GM10248 (cell line): ENCODE data around the gene GSDME.

Experiments used
- CTCF ChIA-PET: fragments of 300-600 bp; sonication (Branson Sonifier 250); formaldehyde crosslinking; extraction: SDS; loops from one replicate; lab custom pipeline; 2021; ENCODE audit warnings: antibody characterized with exemption; lab: Yijun Ruan, JAX
- POLR2A ChIA-PET: fragments of 350-650 bp; sonication (Branson Sonifier 250); formaldehyde crosslinking; extraction: SDS; loops from one replicate; lab custom pipeline; 2020; ENCODE audit warnings: antibody characterized with exemption; lab: Yijun Ruan, JAX
- DNase-seq: peaks from one replicate; pipeline ENCODE4 v3.0.0; 2012; ENCODE audit errors: extremely low spot score
- TF ChIP-seq, protein P1 (sequence below): IDR thresholded peaks from 2 replicates; pipeline ENCODE4 v1.5.1; 2012; ENCODE audit warnings: mild to moderate bottlenecking, low read depth; ENCODE audit errors: extremely low read depth, missing control alignments, control extremely low read depth

The GSDME gene

GRCh38 chr7:24700521-24701260 is 56.6 kb downstream of the GSDME start:
- TF ChIP-seq, protein P1, sequence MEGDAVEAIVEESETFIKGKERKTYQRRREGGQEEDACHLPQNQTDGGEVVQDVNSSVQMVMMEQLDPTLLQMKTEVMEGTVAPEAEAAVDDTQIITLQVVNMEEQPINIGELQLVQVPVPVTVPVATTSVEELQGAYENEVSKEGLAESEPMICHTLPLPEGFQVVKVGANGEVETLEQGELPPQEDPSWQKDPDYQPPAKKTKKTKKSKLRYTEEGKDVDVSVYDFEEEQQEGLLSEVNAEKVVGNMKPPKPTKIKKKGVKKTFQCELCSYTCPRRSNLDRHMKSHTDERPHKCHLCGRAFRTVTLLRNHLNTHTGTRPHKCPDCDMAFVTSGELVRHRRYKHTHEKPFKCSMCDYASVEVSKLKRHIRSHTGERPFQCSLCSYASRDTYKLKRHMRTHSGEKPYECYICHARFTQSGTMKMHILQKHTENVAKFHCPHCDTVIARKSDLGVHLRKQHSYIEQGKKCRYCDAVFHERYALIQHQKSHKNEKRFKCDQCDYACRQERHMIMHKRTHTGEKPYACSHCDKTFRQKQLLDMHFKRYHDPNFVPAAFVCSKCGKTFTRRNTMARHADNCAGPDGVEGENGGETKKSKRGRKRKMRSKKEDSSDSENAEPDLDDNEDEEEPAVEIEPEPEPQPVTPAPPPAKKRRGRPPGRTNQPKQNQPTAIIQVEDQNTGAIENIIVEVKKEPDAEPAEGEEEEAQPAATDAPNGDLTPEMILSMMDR = no peak
- no peak for DNase-seq
- POLR2A ChIA-PET = no interaction called here
- CTCF ChIA-PET = interaction anchor here (1.3 to 3.3 kb wide), 3 partner anchors 10 to 36 kb away, joined by 3 to 9 read pairs (median 5); no protein-coding TSS in a partner anchor

- TF ChIP-seq, protein P1 = no peak
- ChIA-PET POLR2A (no interaction called here), CTCF (interaction anchor here (1.0 to 2.5 kb wide), 5 partner anchors 10 to 57 kb away, joined by 3 to 11 read pairs (median 4); no protein-coding TSS in a partner anchor)
- DNase-seq = no peak
Measured at GRCh38 chr7:24698531-24699266, 58.6 kb downstream of the GSDME start.

DNA sequence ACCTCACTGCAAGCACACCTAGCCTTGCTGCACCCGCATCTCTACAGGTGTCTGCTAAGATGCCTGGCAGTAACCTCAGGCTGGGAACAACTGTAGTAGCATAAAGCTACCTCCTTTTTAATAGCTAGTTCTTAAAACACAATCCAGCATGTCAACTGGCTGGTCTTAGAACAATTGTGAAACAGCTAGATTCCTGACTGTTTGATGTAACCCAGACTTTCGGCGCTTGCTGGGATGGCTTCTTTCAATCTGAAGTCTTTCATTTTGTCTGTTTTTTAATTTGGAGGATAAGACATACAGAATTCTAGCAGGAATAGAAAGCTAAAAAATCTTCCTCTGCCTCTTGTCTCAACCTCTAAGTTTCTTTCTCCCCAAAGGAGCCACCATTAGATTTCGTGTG is 59.8 kb downstream of the GSDME start:
- ChIA-PET CTCF (interaction anchor here (0.8 to 2.5 kb wide), 4 partner anchors 11 to 398 kb away, joined by 3 to 11 read pairs (median 3); no protein-coding TSS in a partner anchor), POLR2A (no interaction called here)
- TF ChIP-seq, protein P1 = no peak

GRCh38 chr7:24692592-24692991 is 64.7 kb downstream of the GSDME start:
- TF ChIP-seq, protein P1 = no peak
- no peak for DNase-seq
- POLR2A ChIA-PET = no interaction called here
- CTCF ChIA-PET = interaction anchor here (1.1 kb wide), 2 partner anchors 13 to 116 kb away, joined by 3 read pairs; no protein-coding TSS in a partner anchor

More for the DNA sequence above, 59.8 kb downstream of the GSDME start:
- DNase-seq = no peak

DNA sequence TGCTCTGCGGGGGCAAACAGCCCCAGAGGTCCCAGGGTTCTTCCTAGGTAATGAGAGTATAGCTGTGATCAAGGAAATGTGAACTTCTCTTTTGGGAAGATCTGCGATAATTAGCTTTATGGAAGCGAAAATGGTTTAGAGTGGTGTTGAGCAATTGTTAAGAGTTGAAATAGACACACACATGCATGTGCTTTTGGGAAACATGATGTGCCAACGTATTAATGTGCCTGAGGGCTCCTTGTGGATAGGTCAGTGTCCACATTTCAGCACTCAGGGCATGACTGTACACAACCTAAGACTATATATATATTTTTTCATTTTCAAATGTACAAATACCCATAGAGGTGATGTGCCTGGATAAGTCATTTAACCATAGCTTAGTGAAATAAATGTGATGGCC is 67.0 kb downstream of the GSDME start:
- no peak for DNase-seq
- TF ChIP-seq, protein P1 = no peak
- CTCF ChIA-PET = interaction anchor here (0.7 to 1.0 kb wide), 2 partner anchors 11 to 66 kb away, joined by 3 read pairs; no protein-coding TSS in a partner anchor
- POLR2A ChIA-PET = no interaction called here

DNA sequence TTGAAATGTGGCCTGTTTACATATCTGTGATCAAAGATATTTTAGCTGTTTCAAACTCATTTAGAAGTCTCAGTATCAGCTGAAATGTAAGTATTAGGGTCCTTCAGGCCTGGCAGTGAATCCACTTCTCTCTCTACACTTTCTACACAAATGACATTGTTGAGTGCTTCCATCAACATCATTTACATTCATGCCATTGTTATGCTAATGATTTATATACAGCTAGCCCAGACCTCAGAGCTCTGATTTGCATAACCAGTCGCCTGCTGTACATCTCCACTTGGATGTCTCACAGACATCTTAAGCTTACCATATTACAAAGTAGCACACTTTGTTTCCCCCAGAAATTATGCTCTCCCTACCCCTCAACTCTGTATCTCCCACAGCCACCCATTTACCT is 71.6 kb downstream of the GSDME start:
- TF ChIP-seq, protein P1 = no peak

More for the DNA sequence above, 71.6 kb downstream of the GSDME start:
- no peak for DNase-seq
- ChIA-PET CTCF (interaction anchor here (0.8 to 2.1 kb wide), 5 partner anchors 16 to 407 kb away, joined by 3 to 7 read pairs (median 3); no protein-coding TSS in a partner anchor), POLR2A (no interaction called here)
